Measurements from ENCODE around the gene DERL2. TPM values are rescaled to one million over a fixed set of nuclear protein-coding genes. Genes with fewer than 3 reads are reported as not detected.

The DERL2 gene
- polyA plus RNA-seq, 1 donor from 2014 or later = 64.4 TPM

GRCh38 chr17:5513628-5514027 lies 27.6 kb upstream of the DERL2 start:
- H3K9me2 ChIP-seq (ENCODE audit: insufficient read depth, low read length) = no peaks in the 10 kb centered on the region
- H3K4me2 ChIP-seq (ENCODE audit: low read length) = no peak overlapping the region
- H3K36me3 ChIP-seq (ENCODE audit: insufficient read depth, low read length) = no peaks in the 10 kb centered on the region
- no peaks in the 10 kb centered on the region for H3F3A ChIP-seq (ENCODE audit: insufficient read depth, low read length, poor library complexity, severe bottlenecking)
- no peaks in the 10 kb centered on the region for H4K20me1 ChIP-seq (ENCODE audit: insufficient read depth)
- H3K9ac ChIP-seq (ENCODE audit: low read length) = no peak overlapping the region
- no peaks in the 10 kb centered on the region for H3K79me2 ChIP-seq (replicated peaks; ENCODE audit: insufficient read depth, low read length)
- H3K27me3 ChIP-seq (ENCODE audit: insufficient read depth, low read depth, low read length) = no peaks in the 10 kb centered on the region
- no peak overlapping the region for H3K4me3 ChIP-seq (ENCODE audit: low read length)
- H3K9me3 ChIP-seq (ENCODE audit: low read length) = no peaks in the 10 kb centered on the region
- H2AFZ ChIP-seq (ENCODE audit: low read depth, low read length) = no peak overlapping the region
- TF ChIP-seq REST (IDR thresholded peaks at IDR 0.05; ENCODE audit: borderline replicate concordance) (no peak), EZH2 (IDR thresholded peaks at IDR 0.05; ENCODE audit: borderline replicate concordance, insufficient read depth, low read length, poor library complexity, severe bottlenecking) (no peak), POLR2AphosphoS5 (IDR thresholded peaks at IDR 0.05) (no peak), CTCF (IDR thresholded peaks at IDR 0.05; ENCODE audit: poor library complexity, severe bottlenecking) (no peak), SMC3 (conservative IDR thresholded peaks at IDR 0.05; ENCODE audit: poor library complexity) (no peak), RAD21 (conservative IDR thresholded peaks at IDR 0.05) (no peak), EP300 (conservative IDR thresholded peaks at IDR 0.05; ENCODE audit: poor library complexity, severe bottlenecking) (no peak)
- no peak overlapping the region for H3K27ac ChIP-seq (ENCODE audit: low read length)

- H3K9me3 ChIP-seq (ENCODE audit: low read length) = no peaks in the 10 kb centered on the region
- no peak overlapping the region for H3K27ac ChIP-seq (ENCODE audit: low read length)
- no peaks in the 10 kb centered on the region for H3K79me2 ChIP-seq (replicated peaks; ENCODE audit: insufficient read depth, low read length)
- no peak overlapping the region for H3K4me2 ChIP-seq (ENCODE audit: low read length)
- no peak overlapping the region for H2AFZ ChIP-seq (ENCODE audit: low read depth, low read length)
- H3K4me3 ChIP-seq (ENCODE audit: low read length) = no peak overlapping the region
- H3K36me3 ChIP-seq (ENCODE audit: insufficient read depth, low read length) = no peaks in the 10 kb centered on the region
- TF ChIP-seq EP300 (conservative IDR thresholded peaks at IDR 0.05; ENCODE audit: poor library complexity, severe bottlenecking) (no peak), EZH2 (IDR thresholded peaks at IDR 0.05; ENCODE audit: borderline replicate concordance, insufficient read depth, low read length, poor library complexity, severe bottlenecking) (no peak), MXI1 (conservative IDR thresholded peaks at IDR 0.05; ENCODE audit: poor library complexity, severe bottlenecking) (no peak), TAF1 (IDR thresholded peaks at IDR 0.05; ENCODE audit: low read depth) (no peak), RAD21 (conservative IDR thresholded peaks at IDR 0.05) (no peak), SMC3 (conservative IDR thresholded peaks at IDR 0.05; ENCODE audit: poor library complexity) (no peak), CTCF (IDR thresholded peaks at IDR 0.05; ENCODE audit: poor library complexity, severe bottlenecking) (no peak), POLR2AphosphoS5 (IDR thresholded peaks at IDR 0.05) (no peak), REST (IDR thresholded peaks at IDR 0.05; ENCODE audit: borderline replicate concordance) (no peak)
- no peak overlapping the region for H3K9ac ChIP-seq (ENCODE audit: low read length)
- H3K27me3 ChIP-seq (ENCODE audit: insufficient read depth, low read depth, low read length) = no peaks in the 10 kb centered on the region
- H3F3A ChIP-seq (ENCODE audit: insufficient read depth, low read length, poor library complexity, severe bottlenecking) = no peaks in the 10 kb centered on the region
- H3K9me2 ChIP-seq (ENCODE audit: insufficient read depth, low read length) = no peaks in the 10 kb centered on the region
- no peaks in the 10 kb centered on the region for H4K20me1 ChIP-seq (ENCODE audit: insufficient read depth)
Measured at GRCh38 chr17:5511401-5512225, 25.6 kb upstream of the DERL2 start.
